GM23248 (cell line): ENCODE measurements around the gene TKT. TPM values are rescaled to one million over a fixed set of nuclear protein-coding genes. Genes with fewer than 3 reads are reported as not detected.

Source experiments
- DNase-seq: peaks from one replicate; pipeline ENCODE4 v3.0.0-alpha.2; 2015
- H2AFZ ChIP-seq: fragments of 200-600 bp; sonication (generic); 2 replicates; pipeline ENCODE4 v1.6.1; 2016; ENCODE audit warnings: antibody characterized with exemption
- H3F3A ChIP-seq: fragments of 200-600 bp; sonication (generic); 2 replicates; pipeline ENCODE4 v1.6.1; 2016; ENCODE audit warnings: mild to moderate bottlenecking, antibody characterized with exemption, mixed run types; ENCODE audit not compliant: insufficient read depth
- H3K27ac ChIP-seq: fragments of 200-600 bp; sonication (generic); 2 replicates; pipeline ENCODE4 v1.5.1; 2016; ENCODE audit warnings: mild to moderate bottlenecking
- H3K27me3 ChIP-seq: fragments of 200-600 bp; sonication (generic); replicated peaks from 2 replicates; pipeline ENCODE4 v1.6.1; 2016; ENCODE audit warnings: mild to moderate bottlenecking; ENCODE audit not compliant: insufficient read depth
- H3K36me3 ChIP-seq: fragments of 200-600 bp; sonication (generic); 2 replicates; pipeline ENCODE4 v1.6.1; 2016; ENCODE audit warnings: low read depth, mild to moderate bottlenecking
- H3K4me1 ChIP-seq: fragments of 200-600 bp; sonication (generic); 2 replicates; pipeline ENCODE4 v1.6.1; 2016; ENCODE audit warnings: mild to moderate bottlenecking; ENCODE audit not compliant: insufficient read depth
- H3K4me2 ChIP-seq: fragments of 200-600 bp; sonication (generic); one replicate; pipeline ENCODE4 v1.6.1; 2016; ENCODE audit warnings: mild to moderate bottlenecking; ENCODE audit not compliant: unreplicated experiment
- H3K4me3 ChIP-seq: fragments of 200-600 bp; sonication (generic); 2 replicates; pipeline ENCODE4 v1.5.1; 2016; ENCODE audit warnings: mild to moderate bottlenecking
- H3K79me2 ChIP-seq: fragments of 200-600 bp; sonication (generic); 2 replicates; pipeline ENCODE4 v1.6.1; 2016; ENCODE audit warnings: mild to moderate bottlenecking; ENCODE audit not compliant: insufficient read depth
- H3K9ac ChIP-seq: fragments of 200-600 bp; sonication (generic); 2 replicates; pipeline ENCODE4 v1.6.1; 2016; ENCODE audit warnings: mild to moderate bottlenecking
- H3K9me2 ChIP-seq: fragments of 200-600 bp; sonication (generic); 2 replicates; pipeline ENCODE4 v1.6.1; 2016; ENCODE audit warnings: mixed run types, mild to moderate bottlenecking, moderate library complexity; ENCODE audit not compliant: insufficient read depth
- H3K9me3 ChIP-seq: fragments of 200-600 bp; sonication (generic); one replicate; pipeline ENCODE4 v1.6.1; 2017; ENCODE audit warnings: low read depth
- H4K20me1 ChIP-seq: fragments of 200-600 bp; sonication (generic); 2 replicates; pipeline ENCODE4 v1.6.0; 2016; ENCODE audit not compliant: insufficient read depth
- EZH2 ChIP-seq: fragments of 200-600 bp; sonication (generic); IDR thresholded peaks from 2 replicates; pipeline ENCODE4 v1.6.1; 2018; ENCODE audit warnings: antibody characterized with exemption, mild to moderate bottlenecking; ENCODE audit not compliant: insufficient read depth, poor library complexity, severe bottlenecking
- EZH2phosphoT487 ChIP-seq: fragments of 200-600 bp; sonication (generic); IDR thresholded peaks from 2 replicates; pipeline ENCODE4 v1.6.1; 2018; ENCODE audit warnings: antibody characterized with exemption, moderate library complexity, mild to moderate bottlenecking, low read depth; ENCODE audit not compliant: insufficient read depth
- WGBS, 2 experiments: methylation state at CpG; one replicate each; pipeline ENCODE4 v1.1.6; 2015 to 2017; ENCODE audit warnings: low lambda C conversion rate in 2 of 2, low coverage in 1 of 2; ENCODE audit errors: missing lambda C conversion rate in 2 of 2; 5-methylcytosine and 5-hydroxymethylcytosine counted together
- in situ Hi-C: fragments of 300-500 bp; cut with MboI; formaldehyde crosslinking; loops from 2 replicates; pipeline ENCODE4 v1.15.0; 2020
- polyA plus RNA-seq: library from polyadenylated mRNA; unstranded; fragments of >200 nt; fragmentation: Nextera tagmentation; extraction: Ambion mirVana; gene quantifications from 2 replicates; pipeline ENCODE4 v1.2.1, GENCODE V29; 2016
- total RNA-seq: library from RNA; depleted of rRNA; stranded (reverse); fragments of >200 nt; shearing (Covaris generic); gene quantifications from 2 replicates; pipeline ENCODE4 v1.2.3, GENCODE V29; 2014

The TKT gene
- total and polyA plus RNA-seq, 2 experiments from 2014 or later: 129 to 256 TPM

GRCh38 chr3:53181024-53181371, 74.8 kb downstream of the TKT start:
- Histone ChIP-seq H3K9me3 (no peaks in the 10 kb centered on the region), H3K9ac (no peak overlapping the region), H3K79me2 (no peaks in the 10 kb centered on the region), H2AFZ (no peak overlapping the region), H3K9me2 (no peaks in the 10 kb centered on the region), H3K4me3 (no peak overlapping the region), H4K20me1 (no peaks in the 10 kb centered on the region), H3K4me1 (no peaks in the 10 kb centered on the region), H3F3A (no peaks in the 10 kb centered on the region), H3K4me2 (no peak overlapping the region), H3K27me3 (no peaks in the 10 kb centered on the region), H3K36me3 (no peaks in the 10 kb centered on the region), H3K27ac (no peak overlapping the region)
- DNase-seq: no peak
- in situ Hi-C loops: no loop called here
- TF ChIP-seq EZH2: no peak
- TF ChIP-seq EZH2phosphoT487: no peak
- 63 to 68% methylated on average over 3 to 4 of the region's 4 CpGs for WGBS, 2 experiments

- Histone ChIP-seq H3K36me3 (no peaks in the 10 kb centered on the region), H4K20me1 (no peaks in the 10 kb centered on the region), H3K27ac (no peak overlapping the region), H3F3A (no peaks in the 10 kb centered on the region), H3K9me3 (no peaks in the 10 kb centered on the region), H3K27me3 (no peaks in the 10 kb centered on the region), H3K9me2 (no peaks in the 10 kb centered on the region), H3K79me2 (no peaks in the 10 kb centered on the region), H2AFZ (no peak overlapping the region), H3K9ac (no peak overlapping the region), H3K4me3 (no peak overlapping the region), H3K4me1 (no peaks in the 10 kb centered on the region), H3K4me2 (no peak overlapping the region)
- no peak for DNase-seq
- in situ Hi-C loops: no loop called here
- TF ChIP-seq EZH2phosphoT487 (no peak), EZH2 (no peak)
- 92% methylated on average over 11 of the region's 11 CpGs for WGBS, 2 experiments
These were observed 75.4 kb downstream of the TKT start for GRCh38 chr3:53180305-53181023.

- no peak for DNase-seq
- no peak overlapping the region for H3K9ac ChIP-seq
- no peak for TF ChIP-seq EZH2phosphoT487
- no peak for TF ChIP-seq EZH2
- H3K4me2 ChIP-seq: no peak overlapping the region
- 93 to 96% methylated on average over 19 to 20 of the region's 20 CpGs for WGBS, 2 experiments
- H3K4me1 ChIP-seq: no peaks in the 10 kb centered on the region
- no peaks in the 10 kb centered on the region for H3K79me2 ChIP-seq
- H3K36me3 ChIP-seq: no peaks in the 10 kb centered on the region
- H2AFZ ChIP-seq: no peak overlapping the region
- no peaks in the 10 kb centered on the region for H3K9me2 ChIP-seq
- H3K4me3 ChIP-seq: no peak overlapping the region
- H3F3A ChIP-seq: no peaks in the 10 kb centered on the region
- H4K20me1 ChIP-seq: no peaks in the 10 kb centered on the region
- H3K9me3 ChIP-seq: no peaks in the 10 kb centered on the region
- in situ Hi-C loops: no loop called here
- H3K27me3 ChIP-seq: no peaks in the 10 kb centered on the region
- no peak overlapping the region for H3K27ac ChIP-seq
These were observed 76.2 kb downstream of the TKT start for GRCh38 chr3:53179580-53179979.

- H4K20me1 ChIP-seq: no peaks in the 10 kb centered on the region
- TF ChIP-seq EZH2phosphoT487 (no peak), EZH2 (no peak)
- H3K4me1 ChIP-seq: no peaks in the 10 kb centered on the region
- no peak overlapping the region for H3K4me3 ChIP-seq
- no peaks in the 10 kb centered on the region for H3K27me3 ChIP-seq
- no peaks in the 10 kb centered on the region for H3K9me3 ChIP-seq
- H3K9me2 ChIP-seq: no peaks in the 10 kb centered on the region
- no peak overlapping the region for H3K27ac ChIP-seq
- 98 to 99% methylated on average over 15 of the region's 15 CpGs for WGBS, 2 experiments
- in situ Hi-C loops: no loop called here
- H2AFZ ChIP-seq: no peak overlapping the region
- DNase-seq: no peak
- no peak overlapping the region for H3K4me2 ChIP-seq
- H3K36me3 ChIP-seq: no peaks in the 10 kb centered on the region
- H3K9ac ChIP-seq: no peak overlapping the region
- no peaks in the 10 kb centered on the region for H3K79me2 ChIP-seq
- H3F3A ChIP-seq: no peaks in the 10 kb centered on the region
These were observed 77.6 kb downstream of the TKT start for GRCh38 chr3:53178246-53178645.
